Fibroblast of pulmonary artery (primary cell): ENCODE data around the gene POU2F3.

ENCODE experiments used
- DNase-seq: peaks from one replicate; pipeline ENCODE4 v3.0.0-alpha.2; 2010; ENCODE audit warnings: low read depth
- H3K4me3 ChIP-seq: replicated peaks from 2 replicates; pipeline ENCODE4 v1.5.1; 2011; ENCODE audit warnings: low read depth, mild to moderate bottlenecking, control low read depth, low read length, moderate library complexity
- CTCF ChIP-seq: IDR thresholded peaks from 2 replicates; pipeline ENCODE4 v1.5.1; 2011; ENCODE audit warnings: mild to moderate bottlenecking, control low read depth, low read length, inconsistent platforms; ENCODE audit errors: missing control alignments

The POU2F3 gene

DNA sequence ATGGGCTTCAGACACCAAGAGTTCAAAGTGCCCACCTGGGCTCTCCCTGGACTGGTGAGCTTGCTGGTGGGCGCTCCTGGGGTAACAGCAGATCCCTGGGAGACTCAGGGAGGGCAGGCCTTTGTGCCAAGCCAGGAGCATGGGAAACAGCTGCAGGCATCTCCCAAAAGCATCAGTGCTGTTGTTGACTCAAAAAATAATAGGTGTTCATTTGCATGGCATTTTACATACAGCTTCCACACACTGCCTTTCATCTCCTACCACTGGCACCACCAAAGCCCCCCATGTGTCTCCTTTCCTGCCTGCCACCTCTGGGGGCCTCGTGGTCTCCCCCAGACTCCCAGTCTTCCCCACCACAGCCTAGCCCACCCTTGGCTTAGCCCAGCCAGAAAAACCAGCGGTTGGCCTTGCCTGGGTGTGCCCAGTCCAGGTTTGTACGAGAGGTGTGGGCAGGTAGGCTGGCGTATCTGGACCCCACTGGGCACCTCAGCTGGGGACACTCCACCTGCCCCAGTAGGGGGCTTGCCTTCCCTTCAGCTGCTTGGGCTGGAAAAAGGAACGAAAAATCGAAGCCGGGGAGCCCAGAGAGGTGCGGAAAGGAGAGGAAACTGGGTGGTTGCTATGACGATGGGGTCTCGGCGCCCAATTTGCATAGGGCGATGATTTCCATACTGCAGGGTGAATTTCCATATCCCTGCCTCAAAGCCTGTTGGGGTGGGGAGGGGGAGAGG, 15.0 kb downstream of the POU2F3 start:
- DNase-seq: no peak
- no peak overlapping the region for H3K4me3 ChIP-seq
- TF ChIP-seq CTCF: no peak

DNA sequence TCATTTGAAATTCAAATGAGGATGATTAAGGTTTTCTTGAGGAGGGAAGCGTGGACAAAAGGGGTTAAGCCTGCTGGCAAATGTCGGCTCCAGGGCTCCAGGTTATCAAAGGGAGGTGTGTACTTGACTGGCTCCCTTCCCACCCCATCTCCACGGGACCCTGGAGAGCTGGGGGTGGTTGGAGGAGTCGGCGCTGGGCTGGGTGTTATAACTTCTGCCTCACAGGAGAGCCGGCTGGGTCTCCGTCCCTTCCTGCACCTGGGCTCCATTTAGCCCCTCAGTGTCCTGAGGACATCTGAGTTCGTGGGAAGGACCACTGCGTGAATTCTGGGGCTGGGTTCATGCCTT, 15.6 kb downstream of the POU2F3 start:
- DNase-seq: no peak
- no peak overlapping the region for H3K4me3 ChIP-seq
- TF ChIP-seq CTCF: no peak

DNA sequence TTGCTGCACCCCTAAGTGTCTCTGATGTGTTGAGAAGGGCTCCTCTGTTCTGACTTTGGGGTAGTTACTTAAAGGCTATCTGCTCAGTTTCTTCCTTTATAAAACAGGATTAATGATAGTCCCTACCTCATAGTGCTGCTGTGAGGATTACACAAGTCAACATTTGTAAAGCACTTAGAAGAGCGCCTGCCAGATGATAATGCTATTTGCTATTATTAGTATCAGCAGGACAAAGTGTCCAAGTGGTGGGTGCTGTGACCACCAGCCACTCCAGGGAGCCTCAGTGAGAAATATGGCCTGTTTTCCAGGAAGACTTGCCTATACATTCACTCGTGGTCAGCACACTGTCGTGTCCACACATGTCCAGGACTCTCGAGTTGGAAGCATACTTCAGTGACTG, 16.2 kb downstream of the POU2F3 start:
- no peak for DNase-seq
- no peak for TF ChIP-seq CTCF
- no peak overlapping the region for H3K4me3 ChIP-seq

- DNase-seq: no peak
- TF ChIP-seq CTCF: no peak
- no peak overlapping the region for H3K4me3 ChIP-seq
Observed at GRCh38 chr11:120256779-120257178, 16.8 kb downstream of the POU2F3 start.

- DNase-seq: no peak
- H3K4me3 ChIP-seq: no peak overlapping the region
- no peak for TF ChIP-seq CTCF
Observed at GRCh38 chr11:120257346-120257745, 17.4 kb downstream of the POU2F3 start.

- TF ChIP-seq CTCF: peak; percentile 7
- H3K4me3 ChIP-seq: no peak overlapping the region
- DNase-seq: no peak
Observed at GRCh38 chr11:120258661-120259060, 18.7 kb downstream of the POU2F3 start.

DNA sequence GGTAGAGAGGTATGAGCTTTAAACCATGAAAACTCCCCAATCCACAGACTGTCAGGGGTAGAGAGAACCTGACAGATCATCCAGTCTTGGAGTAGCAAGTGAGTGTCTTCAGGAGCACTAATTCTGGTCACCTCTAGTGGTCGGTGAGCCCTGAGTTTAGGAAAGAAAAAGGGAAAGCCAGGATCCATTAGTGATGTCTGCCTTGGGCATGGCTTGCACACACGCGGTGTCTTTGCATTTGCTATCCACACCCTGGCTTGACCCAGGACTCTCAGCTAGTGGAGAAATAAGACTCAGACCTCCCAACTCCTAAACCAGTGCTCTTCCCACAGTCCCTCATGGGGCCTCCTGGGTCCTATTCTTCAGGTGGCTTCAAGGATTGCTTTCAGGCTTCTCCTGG, 19.3 kb downstream of the POU2F3 start:
- TF ChIP-seq CTCF: no peak
- H3K4me3 ChIP-seq: no peak overlapping the region
- no peak for DNase-seq
